GM18909 (cell line): ENCODE measurements around the gene CYGB.

Experiments used
- ATAC-seq: cut with Tn5 transposase; IDR thresholded peaks from one replicate; pipeline ENCODE4 v1.9.1; 2021; ENCODE audit warnings: mild to moderate bottlenecking; ENCODE audit not compliant: unreplicated experiment, poor library complexity

The CYGB gene

GRCh38 chr17:76537578-76538280, at the start of gene CYGB:
CYGB (minus strand) TSS chr17:76537709; CDS start chr17:76537542, 167 bp downstream.
- no peak for ATAC-seq

DNA sequence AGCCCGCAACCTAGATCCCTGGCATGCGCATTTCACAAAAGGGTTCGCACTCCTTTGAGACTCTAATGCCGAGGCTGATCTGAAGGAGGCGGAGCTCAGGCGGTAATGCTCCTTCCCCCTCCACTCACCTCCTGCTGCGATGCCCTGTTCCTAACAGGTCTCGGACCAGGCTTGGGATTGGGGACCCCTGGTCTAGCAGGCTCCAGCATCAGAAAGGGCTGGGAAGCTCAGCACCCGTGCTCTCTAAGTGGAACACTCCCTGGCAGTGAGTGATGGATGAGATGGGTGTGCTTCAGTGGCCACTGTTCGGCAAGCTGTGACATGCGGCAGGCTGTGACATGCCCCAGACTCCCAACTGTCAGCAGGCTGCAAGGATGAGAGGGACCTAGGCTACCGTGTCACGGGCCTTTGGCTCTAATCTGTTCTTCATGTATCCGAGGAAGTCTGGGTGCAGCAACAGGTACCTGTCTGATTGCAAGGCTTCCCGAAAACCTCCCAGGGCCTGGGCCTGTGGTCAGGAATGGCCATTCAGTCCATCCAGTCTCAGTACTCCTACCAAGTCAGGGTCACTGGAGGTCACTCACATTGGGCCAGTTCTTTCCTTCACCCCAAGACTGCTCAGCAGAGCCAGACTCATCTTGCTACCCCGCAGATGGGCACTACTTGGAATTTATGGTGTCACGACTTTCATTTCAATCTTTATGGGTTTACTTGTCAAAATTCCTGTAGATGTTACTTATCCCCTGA, 49.4 kb upstream of the CYGB start:
- no peak for ATAC-seq

DNA sequence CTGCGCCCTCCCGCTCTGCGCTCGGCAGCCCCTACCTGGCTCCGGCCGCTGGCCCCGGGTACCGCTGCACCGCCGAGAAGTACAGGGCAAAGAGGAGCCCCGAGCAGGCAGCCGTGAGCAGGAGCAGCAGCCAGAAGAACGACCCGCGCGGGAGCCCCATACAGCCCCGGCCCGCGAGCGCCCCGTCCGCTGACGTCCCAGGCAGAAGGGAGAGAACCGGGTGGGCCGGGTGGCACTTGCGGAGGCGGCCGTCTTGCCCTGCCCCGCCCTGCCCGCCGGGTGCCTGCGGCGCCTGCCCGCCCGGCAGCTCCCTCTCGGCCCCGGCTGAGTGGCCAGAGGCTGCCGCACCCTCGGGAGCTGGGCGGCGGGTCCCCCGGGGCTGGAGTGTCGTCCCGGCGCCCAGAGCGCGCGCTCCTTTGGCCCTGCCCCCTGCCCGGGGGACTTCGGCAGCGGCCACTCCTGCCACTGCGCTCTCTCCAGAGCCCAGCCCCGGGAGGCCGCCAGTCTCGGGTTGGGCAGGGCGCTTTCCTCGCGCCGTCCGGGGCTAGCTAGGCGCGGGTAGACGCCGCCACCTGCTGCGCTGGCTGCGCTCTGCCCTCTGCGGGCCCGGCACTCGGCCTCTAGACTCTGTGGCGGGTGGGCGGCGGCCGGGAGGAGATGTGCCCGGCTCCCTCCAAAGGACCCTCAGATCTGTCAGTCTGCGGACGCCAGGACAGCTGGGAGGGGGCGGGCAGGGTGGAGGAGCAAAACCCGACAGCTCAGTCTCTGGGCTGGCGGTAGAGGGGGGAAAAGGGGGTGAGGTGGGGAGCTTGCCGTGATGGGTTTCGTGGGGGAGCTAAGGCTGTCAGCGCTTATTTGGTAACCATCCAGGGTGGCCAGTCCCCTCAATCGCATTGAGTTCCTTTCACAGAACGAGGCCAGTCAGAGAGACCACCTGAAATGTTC, 48.4 kb upstream of the CYGB start, which contains the start of gene ST6GALNAC2:
Gene ST6GALNAC2, minus strand, starts transcription at position 212 of the 945 bp plus-strand sequence. Its CDS starts 52 bp downstream, at position 160.
- ATAC-seq: no peak

GRCh38 chr17:76585033-76585648, 47.6 kb upstream of the CYGB start:
- ATAC-seq: no peak

GRCh38 chr17:76584427-76585032, 47.0 kb upstream of the CYGB start:
- ATAC-seq: no peak

DNA sequence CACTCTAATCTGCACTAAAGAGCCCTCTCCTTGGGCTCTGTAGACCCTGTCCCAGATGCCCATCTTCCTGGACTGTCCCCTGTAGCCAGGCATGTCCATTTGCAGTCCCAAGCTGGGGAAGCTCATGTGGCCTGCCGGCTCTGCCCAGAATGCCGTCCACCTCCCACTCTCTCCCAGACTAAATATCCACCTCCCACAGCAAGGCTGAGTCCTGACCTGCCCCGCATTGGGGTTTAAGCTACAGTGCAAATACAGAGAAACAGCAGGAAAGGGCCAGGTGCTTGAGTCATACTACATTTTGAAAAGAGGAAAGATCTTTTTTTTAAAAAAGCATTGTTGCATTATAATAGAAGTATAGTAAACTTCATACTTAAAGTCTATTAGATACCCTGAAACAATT, 45.2 kb upstream of the CYGB start:
- no peak for ATAC-seq

DNA sequence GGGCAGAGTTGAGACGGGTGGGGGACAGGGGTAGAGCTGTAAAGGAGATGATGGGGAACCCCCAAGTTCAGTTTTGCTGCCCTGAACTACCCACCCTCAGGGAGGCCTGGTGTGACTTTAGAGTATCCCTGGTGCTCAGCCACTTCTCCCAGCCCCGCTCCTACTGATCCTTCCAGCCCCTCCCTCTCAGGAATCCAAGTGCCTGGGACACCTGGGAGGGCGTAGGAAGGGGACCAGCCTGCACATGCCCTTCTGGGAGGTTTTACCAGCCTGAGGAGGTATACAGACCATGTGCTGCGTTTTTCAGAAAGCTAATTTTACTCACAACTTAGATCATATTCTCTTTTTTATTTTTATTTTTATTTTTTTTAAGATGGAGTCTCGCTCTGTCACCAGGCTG, 44.0 kb upstream of the CYGB start:
- ATAC-seq: no peak

- no peak for ATAC-seq
These were observed 41.8 kb upstream of the CYGB start for GRCh38 chr17:76579281-76579680.

GRCh38 chr17:76578376-76578775, 40.9 kb upstream of the CYGB start:
- ATAC-seq: no peak

DNA sequence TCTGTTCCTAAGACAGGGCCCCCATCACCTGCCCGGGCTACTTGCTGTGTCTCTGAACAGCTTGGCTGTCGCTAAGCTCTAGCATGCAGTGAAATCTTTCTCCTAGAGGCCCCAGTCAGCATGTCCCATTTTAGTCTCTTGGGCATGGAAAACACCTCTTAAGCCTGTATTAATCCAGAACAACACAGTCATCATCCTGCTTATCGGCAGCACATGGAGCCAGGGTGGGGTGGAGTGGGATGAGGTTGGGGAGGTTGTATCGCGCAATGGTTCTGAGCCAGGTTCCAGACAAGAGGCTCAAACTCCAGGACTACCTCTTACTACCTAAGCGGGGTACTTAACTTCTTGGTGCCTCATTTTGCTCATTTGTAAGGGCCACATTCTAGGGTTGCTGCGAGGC, 40.4 kb upstream of the CYGB start:
- ATAC-seq: no peak

GRCh38 chr17:76576189-76576588, 38.7 kb upstream of the CYGB start:
- no peak for ATAC-seq

DNA sequence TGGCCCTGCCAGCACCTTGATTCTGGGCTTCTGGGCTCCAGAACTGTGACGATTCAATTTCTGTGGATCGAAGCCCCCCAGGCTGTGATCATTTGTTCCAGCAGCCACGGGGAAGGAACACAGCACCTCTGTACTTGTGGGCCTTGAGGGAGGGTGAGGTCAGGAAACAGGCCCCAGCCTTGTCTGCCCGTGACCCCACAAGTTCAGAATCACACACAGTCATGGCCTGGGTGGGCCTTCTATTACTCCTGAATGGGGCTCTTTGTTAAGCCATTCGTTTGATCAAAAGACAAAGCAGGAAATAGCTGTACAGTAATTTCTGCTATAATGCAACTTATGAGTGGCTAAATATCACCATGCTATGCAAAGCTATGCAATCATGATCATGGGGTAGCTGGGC, 38.1 kb upstream of the CYGB start:
- no peak for ATAC-seq

- no peak for ATAC-seq
These were observed 36.7 kb upstream of the CYGB start for GRCh38 chr17:76574166-76574565.

- no peak for ATAC-seq
These were observed 35.6 kb upstream of the CYGB start for GRCh38 chr17:76573096-76573495.

- ATAC-seq: no peak
These were observed 34.8 kb upstream of the CYGB start for GRCh38 chr17:76572201-76572910.

- no peak for ATAC-seq
These were observed 33.5 kb upstream of the CYGB start for GRCh38 chr17:76570877-76571471.

- no peak for ATAC-seq
These were observed 32.9 kb upstream of the CYGB start for GRCh38 chr17:76570457-76570856.

- ATAC-seq: no peak
These were observed 32.2 kb upstream of the CYGB start for GRCh38 chr17:76569607-76570279.
